HFF-Myc (cell line): ENCODE measurements around the gene IMPDH2.

ENCODE experiments used
- DNase-seq: peaks from one replicate; pipeline ENCODE4 v3.0.0-alpha.2; 2011; ENCODE audit warnings: low read depth; ENCODE audit errors: extremely low read depth
- H3K4me3 ChIP-seq: replicated peaks from 2 replicates; pipeline ENCODE4 v1.5.1; 2011; ENCODE audit warnings: low read depth, mild to moderate bottlenecking, control low read depth, low read length
- CTCF ChIP-seq: IDR thresholded peaks from 2 replicates; pipeline ENCODE4 v1.5.1; 2012; ENCODE audit warnings: mild to moderate bottlenecking, low read depth, low read length, control low read depth; ENCODE audit errors: missing control alignments

Gene IMPDH2

GRCh38 chr3:48990636-48991469, 38.3 kb downstream of the IMPDH2 start:
- DNase-seq: no peak
- peak overlapping the region; percentile 81 for H3K4me3 ChIP-seq
- TF ChIP-seq CTCF: no peak

DNA sequence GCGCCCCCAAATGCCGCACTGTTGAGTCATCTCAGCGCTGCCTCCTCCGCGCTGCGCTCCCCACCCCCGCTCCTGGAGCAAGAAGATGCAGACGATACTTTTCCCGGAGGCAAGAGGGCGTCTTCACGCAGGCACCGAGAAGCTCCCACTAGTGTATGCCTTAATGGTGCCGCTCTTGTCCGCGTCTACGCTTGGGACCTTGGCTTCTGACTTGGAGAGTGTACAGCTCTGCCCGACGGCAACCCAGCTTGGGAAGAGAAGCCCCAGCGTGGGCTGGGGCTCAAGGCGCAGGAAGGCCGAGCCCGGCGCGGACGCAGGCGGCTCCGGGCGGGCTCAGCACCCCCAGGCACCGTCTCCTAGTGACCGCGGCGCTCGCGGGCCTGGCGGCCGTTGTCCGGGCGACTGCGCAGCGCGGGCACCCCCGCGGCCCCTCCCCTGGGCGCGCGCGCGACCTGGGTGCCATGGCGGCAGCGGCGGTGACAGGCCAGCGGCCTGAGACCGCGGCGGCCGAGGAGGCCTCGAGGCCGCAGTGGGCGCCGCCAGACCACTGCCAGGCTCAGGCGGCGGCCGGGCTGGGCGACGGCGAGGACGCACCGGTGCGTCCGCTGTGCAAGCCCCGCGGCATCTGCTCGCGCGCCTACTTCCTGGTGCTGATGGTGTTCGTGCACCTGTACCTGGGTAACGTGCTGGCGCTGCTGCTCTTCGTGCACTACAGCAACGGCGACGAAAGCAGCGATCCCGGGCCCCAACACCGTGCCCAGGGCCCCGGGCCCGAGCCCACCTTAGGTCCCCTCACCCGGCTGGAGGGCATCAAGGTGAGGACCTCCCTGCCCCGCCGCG, 39.2 kb downstream of the IMPDH2 start, which contains the start of gene P4HTM:
TSS of gene P4HTM (plus strand) at position 446 of the 840 bp plus-strand sequence. CDS start at position 462, 16 bp downstream.
- DNase-seq: peak; percentile 82
- TF ChIP-seq CTCF: peak; percentile 19
- H3K4me3 ChIP-seq: peak within 1 kb of the TSS; percentile 81

DNA sequence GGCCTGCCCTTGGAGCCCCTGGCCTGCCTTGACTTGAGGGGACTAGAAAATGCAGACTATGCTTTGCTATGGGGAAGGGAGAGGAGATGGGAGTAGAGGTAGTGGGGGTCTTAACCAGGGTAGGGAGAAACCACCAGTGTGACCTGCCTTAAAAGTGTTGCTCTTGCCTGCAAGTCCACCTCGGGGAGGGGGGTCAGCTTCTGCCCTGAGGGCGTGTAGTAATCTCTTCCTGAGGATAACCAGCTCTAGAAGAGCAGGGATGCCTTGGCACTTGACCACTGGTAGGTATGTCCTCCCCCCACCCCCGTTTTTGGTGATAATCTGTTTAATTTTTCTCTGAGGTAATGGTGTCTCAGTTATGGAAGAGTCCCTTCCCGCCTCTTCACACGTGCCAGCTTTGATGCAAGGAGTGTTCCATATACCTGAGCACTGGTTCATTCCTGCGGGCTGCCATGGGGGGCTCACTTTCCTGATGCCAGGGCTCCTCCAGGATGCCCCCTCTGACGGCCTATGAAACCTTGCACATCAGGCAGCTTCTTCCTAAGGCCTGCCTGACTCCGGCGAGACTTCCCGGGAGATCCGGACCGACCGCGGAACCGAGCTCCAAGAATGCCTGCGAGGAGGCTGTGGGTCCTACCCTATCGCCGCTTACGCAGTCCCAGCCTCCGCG, 39.9 kb downstream of the IMPDH2 start:
- no peak for TF ChIP-seq CTCF
- H3K4me3 ChIP-seq: peak overlapping the region; percentile 81
- DNase-seq: no peak

DNA sequence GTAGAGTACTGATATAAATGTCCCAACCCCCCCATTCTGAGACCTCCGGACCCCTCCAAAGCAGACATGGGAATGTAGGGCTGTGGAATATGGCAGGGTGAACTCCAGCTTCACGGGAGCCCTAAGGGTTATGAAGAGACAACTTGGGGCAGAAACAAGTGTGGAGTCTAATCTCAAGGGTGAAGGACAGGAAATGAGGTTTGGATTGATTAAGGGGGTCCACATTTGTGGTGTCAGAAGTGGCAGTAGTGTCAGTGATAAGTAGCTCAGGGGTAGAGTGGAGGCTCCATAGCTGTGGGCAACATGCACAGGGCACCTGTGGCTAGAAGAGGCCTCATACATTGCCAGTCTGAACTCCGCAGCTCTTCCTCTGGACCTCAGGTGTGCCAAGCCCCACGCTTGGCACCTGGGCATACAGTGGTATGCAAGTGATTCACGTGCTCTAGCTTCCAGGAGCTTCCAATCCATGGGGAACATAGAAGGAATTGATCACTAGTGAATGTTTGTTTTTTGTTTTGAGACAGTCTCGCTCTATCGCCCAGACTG, 43.3 kb downstream of the IMPDH2 start:
- H3K4me3 ChIP-seq: no peak overlapping the region
- no peak for TF ChIP-seq CTCF
- no peak for DNase-seq

DNA sequence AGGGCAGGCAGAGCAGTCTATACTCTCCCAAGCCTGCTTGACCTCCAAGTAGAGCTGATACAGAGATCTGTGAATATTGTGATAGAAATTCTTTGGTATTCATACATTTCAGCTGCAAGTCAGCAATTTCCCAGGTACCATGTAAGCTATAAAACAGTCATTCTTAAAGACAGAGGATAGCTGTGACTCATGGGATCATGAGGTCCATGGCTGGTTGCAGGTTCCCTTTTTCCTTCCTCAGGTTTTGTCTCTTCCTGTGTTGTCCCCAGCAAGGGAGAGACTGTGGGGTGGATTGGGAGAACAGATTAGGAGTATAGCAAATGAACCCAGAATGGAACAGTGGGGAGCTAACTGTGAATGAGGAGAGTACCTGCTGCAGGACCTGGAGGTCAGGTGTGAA, 44.5 kb downstream of the IMPDH2 start:
- no peak for DNase-seq
- no peak overlapping the region for H3K4me3 ChIP-seq
- TF ChIP-seq CTCF: no peak

- DNase-seq: no peak
- no peak overlapping the region for H3K4me3 ChIP-seq
- TF ChIP-seq CTCF: no peak
These were observed 46.1 kb downstream of the IMPDH2 start for GRCh38 chr3:48983096-48983495.
